NB4 (cell line): ENCODE measurements around the gene IL3RA.
"Not testable (repeated sequence)": the region's sequence is repeated elsewhere in the genome, so short reads cannot be mapped to it uniquely, and the experiment has no call there.

Source experiments
- DNase-seq: peaks from one replicate; pipeline ENCODE4 v3.0.0; 2010; ENCODE audit warnings: low read depth
- H3K4me3 ChIP-seq: one replicate; pipeline ENCODE4 v1.5.1; 2011; ENCODE audit warnings: mild to moderate bottlenecking, low read depth, low read length, moderate library complexity
- MYC ChIP-seq: IDR thresholded peaks from 2 replicates; pipeline ENCODE4 v1.6.1; 2011; ENCODE audit warnings: low read depth, low read length
- POLR2A ChIP-seq: IDR thresholded peaks from 2 replicates; pipeline ENCODE4 v1.6.1; 2011; ENCODE audit warnings: mild to moderate bottlenecking; ENCODE audit not compliant: insufficient read length; ENCODE audit errors: extremely low read depth
- TF ChIP-seq, protein P1 (sequence below): IDR thresholded peaks from one replicate; pipeline ENCODE4 v1.5.1; 2012; ENCODE audit warnings: low read depth, low read length
- TF ChIP-seq, protein P2 (sequence below): IDR thresholded peaks from 2 replicates; pipeline ENCODE4 v1.6.1; 2011; ENCODE audit warnings: low read depth, low read length

The IL3RA gene

DNA sequence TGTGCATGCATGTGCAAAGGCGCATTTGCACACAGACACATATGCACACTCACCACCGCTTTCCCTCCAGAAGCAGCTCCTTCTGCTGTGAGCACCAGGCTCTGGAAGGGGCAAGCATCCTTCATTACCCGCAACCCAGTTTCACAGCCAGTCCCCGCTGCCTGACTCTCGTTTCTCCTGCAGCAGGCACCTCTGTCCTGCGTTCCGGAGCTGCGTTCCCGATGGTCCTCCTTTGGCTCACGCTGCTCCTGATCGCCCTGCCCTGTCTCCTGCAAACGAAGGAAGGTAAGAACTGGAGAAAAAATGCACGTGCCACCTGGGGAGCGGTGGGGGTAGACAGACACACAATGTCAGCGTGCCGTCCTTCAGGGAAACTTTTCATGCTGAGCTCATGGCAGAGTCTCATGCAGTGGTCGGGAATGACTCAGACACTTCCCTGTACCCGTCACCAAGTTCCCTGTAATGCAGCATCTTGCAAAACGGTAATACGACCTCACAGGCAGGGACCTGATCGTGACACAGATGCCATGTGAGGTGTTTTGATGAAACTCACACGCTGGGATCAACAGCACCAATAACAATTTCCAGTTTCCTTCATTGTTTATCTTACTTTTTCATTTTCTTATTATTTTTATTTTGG lies 5.1 kb downstream of the IL3RA start:
- no peak overlapping the region for H3K4me3 ChIP-seq
- TF ChIP-seq, protein P1, sequence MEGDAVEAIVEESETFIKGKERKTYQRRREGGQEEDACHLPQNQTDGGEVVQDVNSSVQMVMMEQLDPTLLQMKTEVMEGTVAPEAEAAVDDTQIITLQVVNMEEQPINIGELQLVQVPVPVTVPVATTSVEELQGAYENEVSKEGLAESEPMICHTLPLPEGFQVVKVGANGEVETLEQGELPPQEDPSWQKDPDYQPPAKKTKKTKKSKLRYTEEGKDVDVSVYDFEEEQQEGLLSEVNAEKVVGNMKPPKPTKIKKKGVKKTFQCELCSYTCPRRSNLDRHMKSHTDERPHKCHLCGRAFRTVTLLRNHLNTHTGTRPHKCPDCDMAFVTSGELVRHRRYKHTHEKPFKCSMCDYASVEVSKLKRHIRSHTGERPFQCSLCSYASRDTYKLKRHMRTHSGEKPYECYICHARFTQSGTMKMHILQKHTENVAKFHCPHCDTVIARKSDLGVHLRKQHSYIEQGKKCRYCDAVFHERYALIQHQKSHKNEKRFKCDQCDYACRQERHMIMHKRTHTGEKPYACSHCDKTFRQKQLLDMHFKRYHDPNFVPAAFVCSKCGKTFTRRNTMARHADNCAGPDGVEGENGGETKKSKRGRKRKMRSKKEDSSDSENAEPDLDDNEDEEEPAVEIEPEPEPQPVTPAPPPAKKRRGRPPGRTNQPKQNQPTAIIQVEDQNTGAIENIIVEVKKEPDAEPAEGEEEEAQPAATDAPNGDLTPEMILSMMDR: no peak
- no peak for TF ChIP-seq MYC
- TF ChIP-seq POLR2A: no peak
- TF ChIP-seq, protein P2, sequence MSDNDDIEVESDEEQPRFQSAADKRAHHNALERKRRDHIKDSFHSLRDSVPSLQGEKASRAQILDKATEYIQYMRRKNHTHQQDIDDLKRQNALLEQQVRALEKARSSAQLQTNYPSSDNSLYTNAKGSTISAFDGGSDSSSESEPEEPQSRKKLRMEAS: no peak
- DNase-seq: no peak

DNA sequence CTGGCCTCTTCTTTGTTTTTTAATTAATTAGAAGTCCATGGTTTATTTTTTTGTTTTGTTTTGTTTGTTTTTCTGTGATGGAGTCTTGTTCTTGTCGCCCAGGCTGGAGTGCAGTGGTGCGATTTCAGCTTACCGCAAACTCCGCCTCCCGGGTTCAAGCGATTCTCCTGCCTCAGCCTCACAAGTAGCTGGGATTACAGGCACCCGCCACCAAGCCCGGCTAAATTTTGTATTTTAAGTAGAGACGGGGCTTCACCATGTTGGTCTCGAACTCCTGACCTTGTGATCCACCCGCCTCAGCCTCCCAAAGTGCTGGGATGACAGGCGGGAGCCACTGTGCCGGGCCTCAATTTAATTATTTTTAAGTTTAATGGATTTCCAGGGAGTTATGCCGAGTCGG lies 13.0 kb downstream of the IL3RA start:
- H3K4me3 ChIP-seq, DNase-seq: not testable (repeated sequence)

DNA sequence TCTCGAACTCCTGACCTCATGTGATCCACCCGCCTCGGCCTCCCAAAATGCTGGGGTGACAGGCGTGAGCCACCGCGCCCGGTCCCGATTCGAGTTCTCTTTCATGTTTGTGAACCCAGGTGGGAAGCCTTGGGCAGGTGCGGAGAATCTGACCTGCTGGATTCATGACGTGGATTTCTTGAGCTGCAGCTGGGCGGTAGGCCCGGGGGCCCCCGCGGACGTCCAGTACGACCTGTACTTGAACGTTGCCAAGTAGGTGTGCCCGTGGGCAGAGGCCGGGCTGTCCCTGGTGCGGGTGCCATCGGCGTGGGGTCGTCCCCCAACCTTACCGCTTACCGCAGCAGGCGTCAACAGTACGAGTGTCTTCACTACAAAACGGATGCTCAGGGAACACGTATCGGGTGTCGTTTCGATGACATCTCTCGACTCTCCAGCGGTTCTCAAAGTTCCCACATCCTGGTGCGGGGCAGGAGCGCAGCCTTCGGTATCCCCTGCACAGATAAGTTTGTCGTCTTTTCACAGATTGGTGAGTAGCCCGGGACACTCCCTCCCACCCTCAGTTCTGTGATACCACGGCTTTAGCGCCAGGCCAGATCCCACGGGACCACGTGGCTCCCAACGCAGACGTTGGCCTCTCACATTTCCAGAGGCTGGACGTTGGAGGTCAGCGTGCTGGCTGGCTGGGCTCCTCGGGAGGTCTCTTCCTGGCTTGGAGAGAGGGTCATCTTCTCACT lies 15.6 kb downstream of the IL3RA start:
- H3K4me3 ChIP-seq: no peak overlapping the region

DNA sequence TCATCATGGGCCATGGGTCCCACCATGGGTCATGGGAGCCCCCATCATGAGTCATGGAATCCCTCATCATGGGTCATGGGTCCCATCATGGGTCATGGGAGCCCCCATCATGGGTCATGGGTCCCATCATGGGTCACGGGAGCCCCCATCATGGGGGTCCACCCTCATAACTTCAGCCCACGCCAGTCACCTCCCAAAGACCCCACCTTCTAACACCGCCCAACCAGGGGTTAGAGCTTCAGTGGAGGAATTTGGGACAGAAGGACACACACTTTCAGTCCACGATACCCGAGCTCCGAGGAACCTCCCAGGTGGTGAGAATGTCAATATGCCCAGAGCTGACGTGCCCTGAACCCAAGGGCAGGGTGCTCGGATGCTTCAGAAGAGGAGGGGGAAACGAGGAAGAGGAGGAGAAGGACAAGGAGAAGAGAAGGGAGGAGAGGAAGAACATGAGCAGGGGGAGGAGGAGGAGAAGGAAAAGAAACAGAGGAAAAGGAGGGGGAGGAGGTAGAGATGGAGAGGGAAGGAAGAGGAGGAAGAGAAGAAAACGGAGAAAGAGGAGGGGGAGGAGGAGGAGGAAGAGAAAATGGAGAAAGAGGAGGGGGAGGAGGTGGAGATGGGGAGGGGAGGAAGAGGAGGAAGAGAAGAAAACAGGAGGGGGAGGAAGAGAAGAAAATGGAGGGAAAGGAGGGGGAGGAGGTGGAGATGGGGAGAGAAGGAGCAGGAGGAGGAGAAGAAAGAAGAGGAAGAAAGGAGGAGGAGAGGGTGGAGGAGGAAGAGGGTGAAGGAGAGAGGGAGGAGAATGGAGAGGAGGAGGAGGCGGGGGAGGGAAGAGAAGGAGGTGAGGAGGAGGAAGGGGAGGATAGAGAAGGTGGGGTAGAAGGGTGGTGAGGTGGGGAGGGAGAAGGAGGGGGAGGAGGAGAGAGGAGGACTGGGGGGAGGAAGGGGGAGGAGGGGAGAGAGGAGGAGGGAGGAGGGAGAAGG lies 17.7 kb downstream of the IL3RA start:
- H3K4me3 ChIP-seq: no peak overlapping the region
- DNase-seq: no peak
- TF ChIP-seq POLR2A: no peak
- TF ChIP-seq, protein P1: no peak
- TF ChIP-seq, protein P2: no peak
- TF ChIP-seq MYC: no peak

More for the DNA sequence above, 15.6 kb downstream of the IL3RA start:
- TF ChIP-seq, protein P1: no peak
- TF ChIP-seq POLR2A (no peak), MYC (no peak)
- TF ChIP-seq, protein P2: no peak
- DNase-seq: no peak

DNA sequence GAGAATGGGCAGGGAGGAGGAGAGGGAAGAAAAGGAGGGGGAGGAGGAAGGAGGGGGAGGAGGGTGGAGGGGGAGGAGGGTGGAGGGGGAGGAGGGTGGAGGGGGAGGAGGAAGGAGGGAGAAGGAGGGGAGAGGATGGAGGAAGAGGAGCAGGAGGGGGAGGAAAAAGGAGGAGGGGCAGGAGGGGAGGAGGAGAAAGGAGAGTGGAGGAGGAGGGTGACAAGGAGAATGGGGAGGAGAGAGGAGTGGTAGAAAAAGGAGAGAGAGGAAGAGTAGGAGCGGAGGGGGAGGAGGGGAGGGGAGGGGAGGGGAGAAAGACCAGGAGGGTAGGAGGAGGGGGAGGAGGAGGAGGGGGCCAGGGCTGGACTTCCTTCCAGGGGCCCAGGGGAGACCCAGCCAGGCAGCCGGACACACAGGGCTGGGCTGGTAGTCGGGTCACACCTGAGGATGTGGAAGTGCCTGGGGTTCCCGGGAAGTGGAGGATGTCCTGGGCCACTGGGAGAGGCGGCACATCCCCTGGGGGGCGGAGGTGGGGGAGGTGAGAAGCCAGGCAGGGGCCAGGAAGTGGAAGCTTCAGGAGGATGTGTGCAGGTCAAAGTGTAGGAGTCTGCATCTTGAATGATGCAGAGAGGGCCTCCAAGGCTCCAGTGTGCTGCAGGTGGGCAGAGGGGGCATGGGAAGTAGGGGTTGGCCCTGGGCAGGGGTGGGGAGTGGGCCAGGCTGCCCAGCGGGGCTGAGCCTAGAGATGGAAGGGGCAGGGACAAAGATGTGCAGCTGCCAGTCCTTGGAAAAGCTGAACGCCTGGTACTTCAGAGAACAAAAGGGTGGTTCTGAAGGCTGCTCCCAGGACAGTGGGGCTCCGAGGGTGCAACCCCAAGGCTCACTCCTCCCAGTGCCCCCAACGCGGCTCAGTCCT lies 18.8 kb downstream of the IL3RA start:
- H3K4me3 ChIP-seq: no peak overlapping the region
- TF ChIP-seq, protein P1: no peak
- TF ChIP-seq, protein P2: no peak
- TF ChIP-seq POLR2A (no peak), MYC (no peak)
- no peak for DNase-seq
